ENCODE results near the gene ALS2.

Gene ALS2

DNA sequence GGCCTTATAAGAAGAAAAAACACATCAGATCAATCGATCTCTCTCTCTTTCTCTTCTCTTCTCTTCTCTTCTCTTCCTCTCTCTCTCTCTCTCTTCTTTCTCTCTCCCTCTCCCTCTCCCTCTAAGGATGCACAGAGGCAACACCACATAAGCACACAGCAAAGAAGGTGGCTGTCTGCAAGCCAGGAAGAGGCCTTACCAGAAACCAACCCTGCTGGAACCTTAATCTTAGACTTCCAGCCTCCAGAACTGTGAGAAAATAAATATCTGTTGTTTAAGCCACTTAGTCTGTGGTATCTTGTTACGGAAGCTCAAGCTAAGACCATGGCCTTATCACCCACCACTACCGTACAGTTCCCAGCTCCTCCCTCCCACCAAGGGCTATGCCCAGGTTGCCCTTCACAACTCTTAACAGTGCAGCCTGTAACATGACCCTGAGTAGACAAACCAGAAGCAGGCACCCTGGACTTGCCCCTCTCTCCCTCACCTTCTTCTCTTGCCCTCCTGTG is 112.3 kb downstream of the ALS2 start:
- H3K4me3 ChIP-seq (ENCODE audit: low read depth, low read length) = no peak overlapping the region
- TF ChIP-seq, protein P1, sequence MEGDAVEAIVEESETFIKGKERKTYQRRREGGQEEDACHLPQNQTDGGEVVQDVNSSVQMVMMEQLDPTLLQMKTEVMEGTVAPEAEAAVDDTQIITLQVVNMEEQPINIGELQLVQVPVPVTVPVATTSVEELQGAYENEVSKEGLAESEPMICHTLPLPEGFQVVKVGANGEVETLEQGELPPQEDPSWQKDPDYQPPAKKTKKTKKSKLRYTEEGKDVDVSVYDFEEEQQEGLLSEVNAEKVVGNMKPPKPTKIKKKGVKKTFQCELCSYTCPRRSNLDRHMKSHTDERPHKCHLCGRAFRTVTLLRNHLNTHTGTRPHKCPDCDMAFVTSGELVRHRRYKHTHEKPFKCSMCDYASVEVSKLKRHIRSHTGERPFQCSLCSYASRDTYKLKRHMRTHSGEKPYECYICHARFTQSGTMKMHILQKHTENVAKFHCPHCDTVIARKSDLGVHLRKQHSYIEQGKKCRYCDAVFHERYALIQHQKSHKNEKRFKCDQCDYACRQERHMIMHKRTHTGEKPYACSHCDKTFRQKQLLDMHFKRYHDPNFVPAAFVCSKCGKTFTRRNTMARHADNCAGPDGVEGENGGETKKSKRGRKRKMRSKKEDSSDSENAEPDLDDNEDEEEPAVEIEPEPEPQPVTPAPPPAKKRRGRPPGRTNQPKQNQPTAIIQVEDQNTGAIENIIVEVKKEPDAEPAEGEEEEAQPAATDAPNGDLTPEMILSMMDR (IDR thresholded peaks at IDR 0.05; ENCODE audit: low read depth, low read length, missing control alignments) = no peak
- in situ Hi-C loops (cut with HindIII; ENCODE audit: low sequenced_read_pairs) = no loop called here
- no peak for DNase-seq (ENCODE audit: low read depth)

DNA sequence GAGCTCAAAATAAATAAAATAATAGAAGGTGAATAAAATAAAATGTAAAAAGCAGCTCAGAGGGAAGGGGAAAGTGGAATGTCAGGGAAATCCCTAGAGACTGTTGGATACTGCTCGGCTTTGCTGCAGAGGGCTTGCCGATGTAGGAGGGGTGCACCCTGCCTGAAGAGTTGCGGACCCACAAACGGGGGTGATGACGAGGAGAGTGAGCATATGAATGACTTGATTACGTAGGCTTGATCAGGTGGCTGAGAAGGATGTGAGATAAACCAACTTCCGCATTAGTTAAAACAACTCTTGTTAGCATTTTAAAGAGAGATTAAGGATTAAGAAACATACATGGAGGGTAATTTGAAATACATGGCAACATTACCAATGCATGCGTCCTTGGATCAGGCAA is 116.4 kb downstream of the ALS2 start:
- no peak overlapping the region for H3K4me3 ChIP-seq (ENCODE audit: low read depth, low read length)
- in situ Hi-C loops (cut with HindIII; ENCODE audit: low sequenced_read_pairs) = no loop called here
- TF ChIP-seq, protein P1 (IDR thresholded peaks at IDR 0.05; ENCODE audit: low read depth, low read length, missing control alignments) = no peak
- DNase-seq (ENCODE audit: low read depth) = no peak

DNA sequence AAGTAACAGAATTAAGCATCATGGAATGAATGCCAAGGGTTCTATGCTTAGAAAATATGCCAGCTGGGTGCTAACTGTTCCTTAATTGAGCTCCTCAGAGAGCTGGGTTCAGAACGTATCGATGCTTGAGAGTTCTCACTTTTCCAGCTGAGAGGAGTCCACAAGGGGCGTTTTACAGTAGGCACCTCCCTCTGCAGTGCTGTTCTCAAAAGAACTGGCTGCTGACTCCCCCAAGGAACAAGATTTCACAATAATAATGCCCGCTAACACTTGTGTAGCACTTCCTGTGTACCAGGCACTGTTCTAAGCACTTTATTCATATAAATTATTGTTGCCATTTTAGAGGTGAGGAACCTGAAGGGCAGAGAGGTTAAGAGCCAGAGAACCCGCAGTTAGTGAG is 119.4 kb downstream of the ALS2 start:
- H3K4me3 ChIP-seq (ENCODE audit: low read depth, low read length) = no peak overlapping the region
- in situ Hi-C loops (cut with HindIII; ENCODE audit: low sequenced_read_pairs) = no loop called here
- TF ChIP-seq, protein P1 (IDR thresholded peaks at IDR 0.05; ENCODE audit: low read depth, low read length, missing control alignments) = no peak
- no peak for DNase-seq (ENCODE audit: low read depth)

DNA sequence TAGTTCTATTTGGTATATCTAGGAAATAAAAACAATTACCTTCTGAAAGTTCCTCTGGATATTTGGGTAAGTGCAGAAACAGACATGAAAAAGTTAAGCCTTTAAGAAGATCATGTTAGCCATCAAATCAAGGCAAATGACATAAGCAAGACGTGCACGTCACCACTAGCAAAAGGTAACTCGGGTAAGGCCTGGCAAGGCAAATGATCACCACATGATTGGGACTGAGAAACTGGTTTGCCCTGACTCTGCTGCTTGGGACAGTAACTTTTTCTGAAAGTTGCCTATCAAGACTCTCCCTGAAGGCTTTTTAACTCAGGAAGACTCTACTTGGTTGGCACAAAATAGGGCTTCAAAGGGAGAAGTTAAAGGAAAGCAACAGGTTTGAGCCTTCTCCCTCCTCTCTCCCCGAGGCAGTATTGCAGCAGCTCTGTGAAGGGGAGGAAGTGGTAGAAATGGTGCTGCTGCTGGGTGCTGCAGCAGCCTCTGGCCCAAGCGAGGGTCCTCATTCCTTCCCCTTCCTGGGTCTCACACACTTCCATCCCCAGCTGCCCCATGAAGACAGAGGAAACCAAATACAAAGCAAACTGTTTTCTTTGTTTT is 120.3 kb downstream of the ALS2 start:
- TF ChIP-seq, protein P1 (IDR thresholded peaks at IDR 0.05; ENCODE audit: low read depth, low read length, missing control alignments) = no peak
- in situ Hi-C loops (cut with HindIII; ENCODE audit: low sequenced_read_pairs) = no loop called here
- DNase-seq (ENCODE audit: low read depth) = no peak
- H3K4me3 ChIP-seq (ENCODE audit: low read depth, low read length) = no peak overlapping the region

DNA sequence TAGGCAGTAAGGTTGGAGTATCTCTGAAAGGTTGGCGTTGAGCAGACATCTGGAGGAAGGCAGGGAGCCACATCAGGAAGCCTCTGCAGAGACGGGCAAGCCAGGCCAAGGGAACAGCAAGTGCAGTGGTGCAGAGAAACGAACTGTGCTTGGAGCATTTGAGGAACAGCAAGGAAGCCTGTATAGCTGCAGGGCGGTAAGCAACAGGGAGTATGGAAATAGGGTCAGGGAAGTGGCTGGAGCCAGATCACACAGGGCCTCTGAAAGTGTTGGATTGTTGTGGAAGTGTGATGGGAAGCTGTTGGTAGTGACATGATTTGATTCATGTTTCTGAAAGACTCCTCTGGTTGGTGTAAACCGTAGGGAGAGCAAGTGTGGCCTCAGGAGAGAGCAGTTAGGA is 124.0 kb downstream of the ALS2 start:
- DNase-seq (ENCODE audit: low read depth) = no peak
- in situ Hi-C loops (cut with HindIII; ENCODE audit: low sequenced_read_pairs) = no loop called here
- TF ChIP-seq, protein P1 (IDR thresholded peaks at IDR 0.05; ENCODE audit: low read depth, low read length, missing control alignments) = no peak
- H3K4me3 ChIP-seq (ENCODE audit: low read depth, low read length) = no peak overlapping the region

DNA sequence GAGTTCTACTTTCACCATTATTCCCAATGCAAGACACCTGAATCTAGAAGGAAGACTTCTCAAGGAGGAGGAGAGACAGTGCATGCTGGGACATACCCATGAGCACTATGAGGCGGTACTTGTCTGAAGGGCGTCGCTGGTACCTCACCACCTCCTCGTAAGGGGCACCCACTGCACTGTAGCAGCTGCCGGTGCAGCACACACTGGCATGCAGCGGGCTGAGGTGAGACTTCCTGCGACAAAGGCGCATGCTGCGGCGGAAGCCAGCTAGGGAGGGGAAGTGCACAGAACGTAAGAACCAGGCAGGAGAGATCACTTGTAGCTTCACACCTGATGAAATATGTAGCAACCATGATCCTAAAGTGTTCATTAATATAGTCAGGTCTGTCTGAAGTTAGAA is 124.6 kb downstream of the ALS2 start:
- in situ Hi-C loops (cut with HindIII; ENCODE audit: low sequenced_read_pairs) = no loop called here
- TF ChIP-seq, protein P1 (IDR thresholded peaks at IDR 0.05; ENCODE audit: low read depth, low read length, missing control alignments) = no peak
- DNase-seq (ENCODE audit: low read depth) = no peak
- no peak overlapping the region for H3K4me3 ChIP-seq (ENCODE audit: low read depth, low read length)

All from astrocyte of the cerebellum (primary cell).